HG02840 (cell line): ENCODE data around the gene SZT2.
"Not testable (repeated sequence)": the region's sequence is repeated elsewhere in the genome, so short reads cannot be mapped to it uniquely, and the experiment has no call there.

Experiments
- ATAC-seq: cut with Tn5 transposase; IDR thresholded peaks from one replicate; pipeline ENCODE4 v1.9.1; 2021; ENCODE audit warnings: mild to moderate bottlenecking, moderate library complexity, moderate number of reproducible peaks; ENCODE audit not compliant: unreplicated experiment, low FRiP score

SZT2 gene

GRCh38 chr1:43451701-43452532, 62.2 kb downstream of the SZT2 start:
- ATAC-seq, result no peak

- ATAC-seq, result no peak
Measured at GRCh38 chr1:43452789-43453441, 63.2 kb downstream of the SZT2 start.

GRCh38 chr1:43453442-43454269, 64.0 kb downstream of the SZT2 start, which contains the start of gene HYI:
Gene HYI (minus strand): TSS chr1:43453931. CDS start chr1:43453793, 138 bp downstream.
- no peak for ATAC-seq

- ATAC-seq, result no peak
Measured at GRCh38 chr1:43454270-43455011, 64.7 kb downstream of the SZT2 start.

GRCh38 chr1:43455213-43455889, 65.7 kb downstream of the SZT2 start:
- ATAC-seq, result no peak

GRCh38 chr1:43458379-43458778, 68.7 kb downstream of the SZT2 start:
- ATAC-seq, result not testable (repeated sequence)

- no peak for ATAC-seq
Measured at GRCh38 chr1:43460988-43461693, 71.4 kb downstream of the SZT2 start.

- ATAC-seq, result no peak
Measured at GRCh38 chr1:43463479-43463878, 73.8 kb downstream of the SZT2 start.

- ATAC-seq, result no peak
Measured at GRCh38 chr1:43464681-43465504, 75.2 kb downstream of the SZT2 start.

- no peak for ATAC-seq
Measured at GRCh38 chr1:43465505-43466067, 75.9 kb downstream of the SZT2 start.

- no peak for ATAC-seq
Measured at GRCh38 chr1:43466403-43466802, 76.7 kb downstream of the SZT2 start.

- no peak for ATAC-seq
Measured at GRCh38 chr1:43468414-43468813, 78.7 kb downstream of the SZT2 start.

GRCh38 chr1:43469932-43470331, 80.2 kb downstream of the SZT2 start:
- ATAC-seq, result no peak

GRCh38 chr1:43472087-43472462, 82.4 kb downstream of the SZT2 start:
- no peak for ATAC-seq

GRCh38 chr1:43472463-43473151, 82.9 kb downstream of the SZT2 start:
- not testable (repeated sequence) for ATAC-seq

- no peak for ATAC-seq
Measured at GRCh38 chr1:43473463-43473862, 83.8 kb downstream of the SZT2 start.

- ATAC-seq, result not testable (repeated sequence)
Measured at GRCh38 chr1:43475611-43476401, 86.1 kb downstream of the SZT2 start.
